ENCODE results near the gene LSM14A.

Gene LSM14A

DNA sequence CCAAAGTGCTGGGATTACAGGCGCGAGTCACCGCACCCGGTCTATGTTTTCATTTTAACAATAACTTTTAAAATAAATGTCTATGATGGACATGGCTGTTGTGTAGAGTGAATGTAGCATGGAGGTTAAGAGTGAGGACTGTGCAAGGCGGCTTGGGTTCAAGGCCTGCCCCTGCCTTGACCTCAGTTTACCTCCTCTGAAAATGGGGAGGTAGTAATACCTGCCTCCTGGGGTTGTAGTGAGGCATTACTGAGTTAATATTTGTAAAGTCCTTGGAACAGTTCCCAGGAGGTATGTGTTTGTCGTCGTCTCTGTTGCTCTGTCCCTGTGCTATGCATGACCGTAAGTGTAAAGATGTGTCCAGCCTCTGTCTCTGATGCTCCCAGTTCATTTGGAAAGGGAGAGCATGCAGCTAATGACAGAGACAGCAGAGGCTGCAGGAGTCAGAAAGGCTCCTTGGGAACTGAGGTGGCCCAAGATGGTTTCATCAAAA is 91.5 kb downstream of the LSM14A start:
- Histone ChIP-seq H4K20me1 (ENCODE audit: insufficient read depth) (no peaks in the 10 kb centered on the region), H2AFZ (ENCODE audit: low read depth) (no peak overlapping the region), H3K4me3 (IDR thresholded peaks at IDR 0.05; ENCODE audit: insufficient read depth, low read depth, low read length) (no peak overlapping the region), H3K4me2 (no peak overlapping the region), H3K4me1 (ENCODE audit: low read depth, poor library complexity, severe bottlenecking) (no peaks in the 10 kb centered on the region), H3K36me3 (ENCODE audit: insufficient read depth) (no peaks in the 10 kb centered on the region), H3K27ac (no peak overlapping the region), H3K79me2 (ENCODE audit: insufficient read depth, low read depth) (no peaks in the 10 kb centered on the region), H3K9ac (no peak overlapping the region), H3K27me3 (ENCODE audit: insufficient read depth, low read depth) (no peaks in the 10 kb centered on the region)
- TF ChIP-seq, protein P1, sequence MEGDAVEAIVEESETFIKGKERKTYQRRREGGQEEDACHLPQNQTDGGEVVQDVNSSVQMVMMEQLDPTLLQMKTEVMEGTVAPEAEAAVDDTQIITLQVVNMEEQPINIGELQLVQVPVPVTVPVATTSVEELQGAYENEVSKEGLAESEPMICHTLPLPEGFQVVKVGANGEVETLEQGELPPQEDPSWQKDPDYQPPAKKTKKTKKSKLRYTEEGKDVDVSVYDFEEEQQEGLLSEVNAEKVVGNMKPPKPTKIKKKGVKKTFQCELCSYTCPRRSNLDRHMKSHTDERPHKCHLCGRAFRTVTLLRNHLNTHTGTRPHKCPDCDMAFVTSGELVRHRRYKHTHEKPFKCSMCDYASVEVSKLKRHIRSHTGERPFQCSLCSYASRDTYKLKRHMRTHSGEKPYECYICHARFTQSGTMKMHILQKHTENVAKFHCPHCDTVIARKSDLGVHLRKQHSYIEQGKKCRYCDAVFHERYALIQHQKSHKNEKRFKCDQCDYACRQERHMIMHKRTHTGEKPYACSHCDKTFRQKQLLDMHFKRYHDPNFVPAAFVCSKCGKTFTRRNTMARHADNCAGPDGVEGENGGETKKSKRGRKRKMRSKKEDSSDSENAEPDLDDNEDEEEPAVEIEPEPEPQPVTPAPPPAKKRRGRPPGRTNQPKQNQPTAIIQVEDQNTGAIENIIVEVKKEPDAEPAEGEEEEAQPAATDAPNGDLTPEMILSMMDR (conservative IDR thresholded peaks at IDR 0.05; ENCODE audit: low read depth, low read length), result no peak

DNA sequence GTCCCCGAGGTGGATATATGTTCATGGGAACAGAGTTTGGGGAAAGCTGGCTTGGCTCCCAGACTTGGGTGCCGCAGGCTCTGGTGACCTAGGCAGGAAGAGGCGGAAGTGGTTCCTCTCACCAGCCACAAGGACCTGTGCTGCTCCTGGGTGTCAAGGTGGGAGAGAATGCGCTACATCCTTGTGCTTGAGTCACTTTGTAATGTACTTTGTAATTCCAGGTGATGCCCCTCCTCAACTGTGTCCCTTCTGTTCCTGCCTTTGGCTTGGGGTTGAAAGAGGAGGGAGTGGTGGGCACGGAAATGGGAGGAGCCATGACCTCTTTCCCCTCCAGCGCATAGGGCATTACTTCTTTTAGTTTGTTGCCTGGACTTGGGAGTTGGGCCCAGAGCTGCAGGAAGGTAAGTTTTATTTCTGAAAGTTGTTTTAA is 92.9 kb downstream of the LSM14A start:
- Histone ChIP-seq H3K4me2 (no peak overlapping the region), H3K27ac (no peak overlapping the region), H3K4me3 (IDR thresholded peaks at IDR 0.05; ENCODE audit: insufficient read depth, low read depth, low read length) (no peak overlapping the region), H3K4me1 (ENCODE audit: low read depth, poor library complexity, severe bottlenecking) (peaks cover 6% of the 10 kb centered on the region), H3K79me2 (ENCODE audit: insufficient read depth, low read depth) (no peaks in the 10 kb centered on the region), H2AFZ (ENCODE audit: low read depth) (no peak overlapping the region), H3K9ac (no peak overlapping the region), H3K36me3 (ENCODE audit: insufficient read depth) (no peaks in the 10 kb centered on the region), H4K20me1 (ENCODE audit: insufficient read depth) (no peaks in the 10 kb centered on the region), H3K27me3 (ENCODE audit: insufficient read depth, low read depth) (no peaks in the 10 kb centered on the region)
- TF ChIP-seq, protein P1 (conservative IDR thresholded peaks at IDR 0.05; ENCODE audit: low read depth, low read length), result no peak

DNA sequence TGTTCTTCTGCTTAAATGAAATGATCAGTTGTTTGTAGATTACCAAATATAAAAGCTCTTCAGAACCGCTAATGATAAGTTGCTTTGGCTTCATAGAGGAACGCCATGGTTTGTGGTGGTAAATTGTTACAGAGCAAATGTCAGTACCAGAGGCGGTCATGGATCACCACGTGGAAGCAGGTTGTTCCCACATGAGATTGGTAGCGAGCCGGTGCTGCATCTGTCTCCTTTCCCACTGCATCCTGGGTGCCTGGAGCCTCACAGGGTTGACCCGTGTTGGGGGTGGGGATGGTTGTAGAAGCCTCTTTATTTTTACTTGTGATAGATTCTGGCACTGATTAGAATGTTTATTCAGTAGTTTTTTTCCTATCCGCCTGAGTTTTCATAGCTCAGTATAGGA is 96.8 kb downstream of the LSM14A start:
- Histone ChIP-seq H3K9ac (no peak overlapping the region), H3K27ac (no peak overlapping the region), H3K4me3 (IDR thresholded peaks at IDR 0.05; ENCODE audit: insufficient read depth, low read depth, low read length) (no peak overlapping the region), H3K79me2 (ENCODE audit: insufficient read depth, low read depth) (no peaks in the 10 kb centered on the region), H3K36me3 (ENCODE audit: insufficient read depth) (no peaks in the 10 kb centered on the region), H4K20me1 (ENCODE audit: insufficient read depth) (no peaks in the 10 kb centered on the region), H2AFZ (ENCODE audit: low read depth) (no peak overlapping the region), H3K4me1 (ENCODE audit: low read depth, poor library complexity, severe bottlenecking) (peaks cover 8% of the 10 kb centered on the region), H3K4me2 (no peak overlapping the region), H3K27me3 (ENCODE audit: insufficient read depth, low read depth) (no peaks in the 10 kb centered on the region)
- TF ChIP-seq, protein P1 (conservative IDR thresholded peaks at IDR 0.05; ENCODE audit: low read depth, low read length), result no peak

DNA sequence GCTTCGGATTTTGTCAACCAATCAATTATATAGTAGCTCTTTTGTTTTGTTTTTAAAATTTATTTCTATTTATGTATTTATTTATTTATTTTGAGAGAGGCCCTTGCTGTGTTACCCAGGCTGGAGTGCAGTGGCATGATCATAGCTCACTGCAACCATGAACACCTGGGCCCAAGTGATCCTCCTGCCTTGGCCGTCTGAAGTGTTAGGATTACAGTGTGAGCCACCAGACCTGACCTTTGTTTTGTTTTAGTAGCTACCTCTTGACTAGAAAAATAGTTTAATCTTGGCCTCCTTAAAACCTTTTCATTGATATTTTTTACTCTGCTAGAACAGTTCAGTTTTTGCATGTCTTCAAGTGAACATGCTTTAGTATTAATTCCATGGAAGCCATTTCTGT is 97.2 kb downstream of the LSM14A start:
- no peaks in the 10 kb centered on the region for H3K36me3 ChIP-seq (ENCODE audit: insufficient read depth)
- H3K4me2 ChIP-seq, result no peak overlapping the region
- H3K27me3 ChIP-seq (ENCODE audit: insufficient read depth, low read depth), result no peaks in the 10 kb centered on the region
- H3K9ac ChIP-seq, result no peak overlapping the region
- no peak overlapping the region for H3K4me3 ChIP-seq (IDR thresholded peaks at IDR 0.05; ENCODE audit: insufficient read depth, low read depth, low read length)
- TF ChIP-seq, protein P1 (conservative IDR thresholded peaks at IDR 0.05; ENCODE audit: low read depth, low read length), result no peak
- no peak overlapping the region for H2AFZ ChIP-seq (ENCODE audit: low read depth)
- no peak overlapping the region for H3K27ac ChIP-seq
- H3K79me2 ChIP-seq (ENCODE audit: insufficient read depth, low read depth), result no peaks in the 10 kb centered on the region
- H3K4me1 ChIP-seq (ENCODE audit: low read depth, poor library complexity, severe bottlenecking), result peaks cover 8% of the 10 kb centered on the region
- no peaks in the 10 kb centered on the region for H4K20me1 ChIP-seq (ENCODE audit: insufficient read depth)

All from KMS-11 (cell line).